Inflammatory macrophage treated with lipopolysaccharide for 1 hour (primary cell): Measurements from ENCODE around the gene ORM2.
"Not testable (repeated sequence)": the region's sequence is repeated elsewhere in the genome, so short reads cannot be mapped to it uniquely, and the experiment has no call there.

Experiments used
- DNase-seq, 2 donors: peaks; one replicate each; pipeline ENCODE4 v3.0.0-alpha.2; 2020 to 2022

Gene ORM2

DNA sequence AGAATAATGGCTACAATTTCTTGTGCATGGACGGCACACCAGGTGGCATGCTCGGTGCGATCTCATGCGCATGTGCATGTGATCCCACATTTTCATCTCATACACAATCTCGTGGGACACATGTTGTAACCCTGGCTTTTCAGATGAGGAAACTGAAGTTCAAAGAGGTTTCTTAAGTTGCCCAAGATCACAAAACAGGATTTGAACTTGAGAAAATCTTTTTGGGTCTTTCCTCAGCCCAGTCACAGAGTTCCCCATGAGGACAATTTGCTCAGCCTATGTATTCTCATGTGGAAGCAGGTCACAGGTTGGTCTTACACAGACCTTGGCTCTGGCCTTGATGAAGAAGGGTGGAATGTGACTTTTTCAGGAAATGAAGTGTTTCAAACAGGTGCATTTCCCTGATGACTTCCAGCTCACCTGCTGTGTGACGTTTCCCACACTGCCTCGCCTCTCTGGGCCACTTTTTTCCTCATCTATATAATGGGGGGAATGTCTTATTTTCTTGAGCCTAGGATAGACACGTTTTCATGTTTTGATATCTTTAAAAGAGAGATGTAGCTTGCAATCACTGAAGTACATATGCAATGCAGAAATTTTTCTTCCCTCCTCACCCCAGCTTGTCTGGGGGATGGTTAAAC lies 13.8 kb upstream of the ORM2 start:
- peak; percentile 91 to 98 for DNase-seq

- no peak for DNase-seq
These were observed 13.0 kb upstream of the ORM2 start for GRCh38 chr9:114316605-114317230.

- peak; percentile 86 to 93 for DNase-seq
These were observed 11.9 kb upstream of the ORM2 start for GRCh38 chr9:114317665-114318357.

DNA sequence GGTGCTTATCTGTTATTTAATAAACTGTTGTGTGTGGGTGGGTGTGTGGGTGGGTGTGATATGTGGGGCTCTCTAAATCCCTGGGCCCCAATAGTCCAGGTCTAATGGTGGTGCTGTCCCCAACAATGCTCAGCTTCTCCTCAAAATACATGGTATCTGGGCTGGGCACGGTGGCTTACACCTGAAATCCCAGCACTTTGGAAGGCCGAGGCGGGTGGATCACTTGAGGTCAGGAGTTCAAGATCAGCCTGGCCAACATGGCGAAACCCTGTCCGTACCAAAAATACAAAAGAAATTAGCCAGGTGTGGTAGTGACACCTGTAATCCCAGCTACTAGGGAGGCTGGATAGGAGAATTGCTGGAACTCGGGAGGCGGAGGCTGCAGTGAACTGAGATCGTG lies 11.3 kb upstream of the ORM2 start:
- no peak for DNase-seq

GRCh38 chr9:114319147-114319546 lies 10.5 kb upstream of the ORM2 start:
- DNase-seq, result no peak

- not testable (repeated sequence) for DNase-seq
These were observed 9.0 kb upstream of the ORM2 start for GRCh38 chr9:114320710-114321109.

DNA sequence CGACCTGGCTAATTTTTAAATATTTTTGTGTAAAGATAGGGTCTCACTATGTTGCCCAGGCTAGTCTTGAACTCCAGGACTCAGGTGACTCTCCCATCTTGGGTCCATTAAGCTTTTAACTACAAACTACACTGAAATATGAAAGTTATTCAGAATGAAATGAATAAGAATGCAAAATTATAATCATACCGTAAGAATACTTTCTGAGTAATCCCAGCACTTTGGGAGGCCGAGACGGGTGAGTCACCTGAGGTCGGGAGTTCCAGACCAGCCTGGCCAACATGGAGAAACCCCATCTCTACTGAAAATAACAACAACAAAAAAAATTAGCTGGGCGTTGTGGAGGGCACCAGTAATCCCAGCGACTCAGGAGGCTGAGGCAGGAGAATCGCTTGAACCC lies 7.9 kb upstream of the ORM2 start:
- DNase-seq, result no peak

GRCh38 chr9:114322160-114322818 lies 7.4 kb upstream of the ORM2 start:
- not testable (repeated sequence) for DNase-seq

GRCh38 chr9:114322831-114323531 lies 6.7 kb upstream of the ORM2 start, which contains the start of gene ORM1:
ORM1 (plus strand) TSS chr9:114323098; CDS start chr9:114323134, 36 bp downstream.
- not testable (repeated sequence) for DNase-seq

GRCh38 chr9:114323849-114324248 lies 5.8 kb upstream of the ORM2 start:
- not testable (repeated sequence) for DNase-seq

GRCh38 chr9:114324492-114324891 lies 5.2 kb upstream of the ORM2 start:
- no peak for DNase-seq

- DNase-seq, result not testable (repeated sequence)
These were observed 4.7 kb upstream of the ORM2 start for GRCh38 chr9:114324965-114325364.

- not testable (repeated sequence) for DNase-seq
These were observed 3.9 kb upstream of the ORM2 start for GRCh38 chr9:114325684-114326254.

DNA sequence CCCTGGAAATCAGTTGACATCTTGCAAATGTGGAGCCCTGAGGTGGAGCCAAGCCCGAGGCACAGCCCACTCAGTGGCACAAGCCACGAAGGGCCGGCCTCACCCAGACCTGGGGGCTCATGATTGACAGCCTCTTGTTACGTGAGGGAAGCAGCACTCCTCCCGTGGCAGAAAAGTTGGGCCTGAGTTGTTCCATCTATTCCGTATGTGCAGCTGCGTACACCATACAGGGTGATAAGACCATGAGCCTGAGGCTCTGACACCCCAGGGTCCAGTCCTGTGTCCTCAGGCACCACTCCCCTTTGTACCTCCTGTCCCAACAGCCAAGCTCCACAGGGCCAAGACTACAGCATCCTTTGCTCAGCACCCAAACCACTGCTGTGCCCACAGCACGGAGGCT lies 1.9 kb upstream of the ORM2 start:
- DNase-seq, result no peak

GRCh38 chr9:114328357-114328820 lies 1.3 kb upstream of the ORM2 start:
- DNase-seq, result not testable (repeated sequence)

DNA sequence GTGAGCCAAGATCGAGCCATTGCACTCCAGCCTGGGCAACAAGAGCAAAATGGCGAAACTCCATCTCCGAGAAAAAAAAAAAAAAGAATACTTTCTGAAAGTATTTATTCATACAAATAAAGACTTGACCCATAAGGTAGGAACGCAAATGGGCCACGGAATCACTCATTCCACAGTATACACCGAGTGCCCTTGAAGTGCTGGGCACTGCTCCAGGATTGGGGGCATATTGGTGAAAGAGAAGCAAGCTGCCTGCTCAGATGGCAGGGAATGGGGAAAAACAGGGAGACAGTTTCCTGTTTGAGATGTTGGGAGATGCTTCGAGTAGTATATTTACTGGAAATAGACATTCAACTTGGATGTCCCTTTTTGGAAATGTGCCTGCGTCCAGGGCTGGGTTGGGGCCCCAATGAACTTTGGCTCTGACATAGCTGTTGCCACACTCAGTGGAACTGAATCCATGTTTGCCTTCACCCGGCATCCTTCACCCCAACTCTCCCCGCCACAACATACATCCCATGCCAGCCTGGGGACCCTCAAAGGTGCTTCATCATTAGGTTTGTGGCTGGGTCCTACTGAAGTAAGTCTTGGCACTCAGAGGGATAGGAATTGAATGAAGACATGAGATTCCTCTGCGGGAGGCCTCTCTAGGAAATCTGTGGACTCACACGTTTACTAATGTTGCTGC lies 588 bp upstream of the ORM2 start:
- DNase-seq, result not testable (repeated sequence)

- DNase-seq, result no peak
These were observed 967 bp downstream of the ORM2 start for GRCh38 chr9:114330636-114331035.

DNA sequence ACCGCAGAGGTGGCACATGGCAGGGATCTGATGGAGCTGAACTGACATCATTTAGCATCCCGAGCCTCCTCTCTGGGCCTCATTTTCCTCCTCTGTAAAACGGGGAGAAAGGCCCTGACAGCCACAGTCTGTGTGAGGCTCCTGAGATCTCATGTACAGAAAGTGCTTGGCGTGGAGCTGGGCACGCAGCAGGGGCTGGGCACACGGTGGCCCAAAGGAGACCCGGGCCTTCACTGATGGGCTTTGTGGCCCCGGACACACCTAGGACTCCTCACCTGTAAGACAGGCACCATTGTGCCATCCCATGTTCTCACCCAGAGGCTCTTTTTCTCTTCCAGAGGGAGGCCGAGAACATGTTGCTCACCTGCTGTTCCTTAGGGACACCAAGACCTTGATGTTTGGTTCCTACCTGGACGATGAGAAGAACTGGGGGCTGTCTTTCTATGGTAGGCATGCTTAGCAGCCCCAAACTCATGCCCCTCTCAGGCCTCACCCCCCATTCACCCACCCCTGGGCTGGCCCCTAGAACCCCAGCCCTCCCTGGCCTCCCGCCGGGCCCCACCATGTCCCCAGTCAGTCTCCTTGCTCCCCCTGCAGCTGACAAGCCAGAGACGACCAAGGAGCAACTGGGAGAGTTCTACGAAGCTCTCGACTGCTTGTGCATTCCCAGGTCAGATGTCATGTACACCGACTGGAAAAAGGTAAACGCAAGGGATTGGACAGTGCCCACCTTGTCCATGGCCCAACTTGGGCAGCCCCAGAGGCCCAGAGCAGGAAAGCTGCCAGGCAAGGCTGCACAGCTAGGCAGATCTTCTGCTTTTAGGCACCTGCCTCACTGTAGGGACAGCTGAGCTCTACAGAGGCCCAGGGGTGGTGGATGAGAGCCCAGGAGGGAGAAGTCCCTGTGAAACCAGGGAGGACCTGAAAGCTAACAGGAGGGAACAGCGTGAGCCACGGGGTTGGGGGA lies 1.8 kb downstream of the ORM2 start:
- DNase-seq, result not testable (repeated sequence)

GRCh38 chr9:114332474-114333040 lies 2.9 kb downstream of the ORM2 start:
- DNase-seq, result not testable (repeated sequence)

DNA sequence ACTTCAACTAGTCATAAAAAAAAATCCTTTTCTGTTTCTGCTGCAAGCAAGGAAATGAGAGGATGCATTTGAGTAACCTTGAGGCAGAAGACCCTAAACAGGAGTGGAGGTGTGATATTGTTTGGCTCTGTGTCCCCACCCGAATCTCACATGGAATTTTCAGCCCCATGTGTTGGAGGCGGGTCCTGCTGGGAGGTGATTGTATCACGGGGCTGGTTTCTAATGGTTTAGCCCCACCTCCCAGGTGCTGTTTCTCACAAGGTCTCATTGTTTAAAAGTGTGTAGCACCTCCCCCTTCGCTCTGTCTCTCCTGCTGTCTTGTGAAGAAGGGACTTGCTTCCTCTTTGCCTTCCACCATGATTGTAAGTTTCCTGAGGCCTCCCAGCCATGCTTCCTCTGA lies 4.0 kb downstream of the ORM2 start:
- DNase-seq, result not testable (repeated sequence)
